ENCODE measurements around the gene EML5.

- TF ChIP-seq POLR2AphosphoS5 (IDR thresholded peaks at IDR 0.05) (no peak), CTCF (IDR thresholded peaks at IDR 0.05) (no peak), POLR2A (IDR thresholded peaks at IDR 0.05; ENCODE audit: low read depth) (no peak), EP300 (IDR thresholded peaks at IDR 0.05) (no peak)
These were observed 59.6 kb downstream of the EML5 start for GRCh38 chr14:88733121-88733520.
